Measurements from ENCODE around the gene KDM5A. TPM values are rescaled to one million over a fixed set of nuclear protein-coding genes. Genes with fewer than 3 reads are reported as not detected.

Gene KDM5A
- total RNA-seq, 1 experiment from 2014 or later: 56.9 TPM

DNA sequence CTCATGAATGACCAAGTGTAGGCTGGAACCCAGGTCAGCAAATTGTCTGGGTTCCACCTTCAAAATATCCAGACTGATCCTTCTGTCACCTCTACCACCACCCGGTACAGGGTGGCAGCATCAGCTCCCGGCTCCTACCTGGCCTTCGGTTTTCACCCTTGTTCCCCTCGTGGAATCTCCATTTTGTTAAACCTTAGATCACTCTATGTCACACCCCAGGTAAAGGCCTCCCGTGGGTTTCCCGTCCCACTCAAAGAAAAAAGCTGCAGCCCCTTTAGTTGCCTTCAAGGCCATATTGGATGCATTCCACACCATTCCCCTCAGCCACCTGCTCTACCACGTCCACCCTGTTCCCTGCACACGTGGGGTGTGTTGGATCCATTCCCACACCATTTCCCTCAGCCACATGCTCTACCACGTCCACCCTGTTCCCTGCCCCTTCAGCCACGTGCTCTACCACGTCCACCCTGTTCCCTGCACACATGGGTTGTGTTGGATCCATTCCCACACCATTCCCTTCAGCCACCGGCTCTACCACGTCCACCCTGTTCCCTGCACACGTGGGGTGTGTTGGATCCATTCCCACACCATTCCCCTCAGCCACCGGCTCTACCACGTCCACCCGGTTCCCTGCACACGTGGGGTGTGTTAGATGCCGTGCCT is 150.3 kb downstream of the KDM5A start:
- Histone ChIP-seq H4K20me1 (ENCODE audit: control insufficient read depth, insufficient read depth, insufficient read length) (no peaks in the 10 kb centered on the region), H2AFZ (ENCODE audit: low read length) (no peak overlapping the region), H2BK15ac (ENCODE audit: low read depth, low read length) (no peak overlapping the region), H3K79me1 (ENCODE audit: insufficient read depth, low read depth, low read length, poor library complexity, severe bottlenecking) (no peaks in the 10 kb centered on the region), H4K91ac (ENCODE audit: insufficient read length, low read depth, low read length) (no peak overlapping the region), H3K23ac (ENCODE audit: insufficient read length, low read depth, low read length) (no peak overlapping the region), H4K8ac (replicated peaks; ENCODE audit: insufficient read length, low read depth, low read length) (no peak overlapping the region), H3K56ac (ENCODE audit: insufficient read length, low read depth, low read length) (no peak overlapping the region), H3K14ac (ENCODE audit: insufficient read depth, low read length) (no peak overlapping the region), H4K5ac (ENCODE audit: insufficient read length, low read depth, low read length) (no peak overlapping the region), H2BK120ac (ENCODE audit: low read depth, low read length, poor library complexity, severe bottlenecking) (no peak overlapping the region), H3K4me2 (ENCODE audit: insufficient read depth, insufficient read length, low read length) (no peak overlapping the region), H2BK5ac (ENCODE audit: insufficient read length, low read length) (no peak overlapping the region), H2AK5ac (ENCODE audit: insufficient read length, low read length) (no peak overlapping the region), H3K9ac (ENCODE audit: extremely low read depth, insufficient read length, low read length) (no peak overlapping the region), H3K27ac (ENCODE audit: insufficient read length, low read depth, low read length) (no peak overlapping the region), H3K4ac (ENCODE audit: low read depth, low read length) (no peak overlapping the region), H3K4me1 (ENCODE audit: insufficient read depth, low read length) (no peaks in the 10 kb centered on the region), H3K18ac (ENCODE audit: insufficient read length, low read depth, low read length) (no peak overlapping the region), H2BK20ac (ENCODE audit: low read depth, low read length, poor library complexity, severe bottlenecking) (no peak overlapping the region), H2BK12ac (ENCODE audit: insufficient read length, low read depth, low read length) (no peak overlapping the region), H3K27me3 (ENCODE audit: insufficient read depth, low read length) (no peaks in the 10 kb centered on the region), H3T11ph (ENCODE audit: low read length) (no peak overlapping the region), H3K23me2 (ENCODE audit: insufficient read length, low read depth, low read length, poor library complexity, severe bottlenecking) (no peaks in the 10 kb centered on the region), H3K79me2 (ENCODE audit: insufficient read depth, low read length) (no peaks in the 10 kb centered on the region), H3K9me3 (ENCODE audit: control insufficient read depth, low read depth, low read length) (peaks cover 8% of the 10 kb centered on the region)
- peaks cover 3 to 17% (median 13%) of the 10 kb centered on the region in 3 experiments; a peak in 6 of 7 replicates for H3K36me3 Mint-ChIP-seq (ENCODE audit: insufficient read depth in 1 of 3, low read depth in 3 of 3)
- H3K27me3 Mint-ChIP-seq (ENCODE audit: low read depth): peaks cover 14% of the 10 kb centered on the region
- H3K27ac Mint-ChIP-seq: no peak overlapping the region
- no peaks in the 10 kb centered on the region for H3K4me1 Mint-ChIP-seq
- no CpG with 5 or more reads among the region's 19 CpGs for WGBS (ENCODE audit: extremely low coverage, insufficient read length, low lambda C conversion rate)
- peak; percentile 11 for DNase-seq
- TF ChIP-seq, protein P1, sequence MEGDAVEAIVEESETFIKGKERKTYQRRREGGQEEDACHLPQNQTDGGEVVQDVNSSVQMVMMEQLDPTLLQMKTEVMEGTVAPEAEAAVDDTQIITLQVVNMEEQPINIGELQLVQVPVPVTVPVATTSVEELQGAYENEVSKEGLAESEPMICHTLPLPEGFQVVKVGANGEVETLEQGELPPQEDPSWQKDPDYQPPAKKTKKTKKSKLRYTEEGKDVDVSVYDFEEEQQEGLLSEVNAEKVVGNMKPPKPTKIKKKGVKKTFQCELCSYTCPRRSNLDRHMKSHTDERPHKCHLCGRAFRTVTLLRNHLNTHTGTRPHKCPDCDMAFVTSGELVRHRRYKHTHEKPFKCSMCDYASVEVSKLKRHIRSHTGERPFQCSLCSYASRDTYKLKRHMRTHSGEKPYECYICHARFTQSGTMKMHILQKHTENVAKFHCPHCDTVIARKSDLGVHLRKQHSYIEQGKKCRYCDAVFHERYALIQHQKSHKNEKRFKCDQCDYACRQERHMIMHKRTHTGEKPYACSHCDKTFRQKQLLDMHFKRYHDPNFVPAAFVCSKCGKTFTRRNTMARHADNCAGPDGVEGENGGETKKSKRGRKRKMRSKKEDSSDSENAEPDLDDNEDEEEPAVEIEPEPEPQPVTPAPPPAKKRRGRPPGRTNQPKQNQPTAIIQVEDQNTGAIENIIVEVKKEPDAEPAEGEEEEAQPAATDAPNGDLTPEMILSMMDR (conservative IDR thresholded peaks at IDR 0.05): no peak
- H3K4me3 Mint-ChIP-seq: no peak overlapping the region
- H3K9me3 Mint-ChIP-seq: peaks cover 23 to 26% of the 10 kb centered on the region in 2 experiments

Measured in H9 (cell line).